HG02678 (cell line): ENCODE results near the gene PLEKHA8.
A peak's percentile ranks its signal among the peaks of the same experiment; 100 is the strongest.

Source experiments
- ATAC-seq: cut with Tn5 transposase; IDR thresholded peaks from one replicate; pipeline ENCODE4 v1.9.1; 2021; ENCODE audit warnings: mild to moderate bottlenecking, moderate library complexity; ENCODE audit not compliant: unreplicated experiment

PLEKHA8 gene

GRCh38 chr7:30022991-30023390 is 5.2 kb upstream of the PLEKHA8 start:
- ATAC-seq: no peak

GRCh38 chr7:30023524-30023923 is 4.7 kb upstream of the PLEKHA8 start:
- no peak for ATAC-seq

GRCh38 chr7:30026229-30027064 is 1.8 kb upstream of the PLEKHA8 start, which contains the start of gene FKBP14:
Gene FKBP14, minus strand, starts transcription at chr7:30026702. Its CDS starts 194 bp downstream, at chr7:30026508.
- ATAC-seq: peak; percentile 77

GRCh38 chr7:30027065-30027456 is 1.2 kb upstream of the PLEKHA8 start:
- ATAC-seq: peak; percentile 22

- ATAC-seq: peak; percentile 1
These were observed 434 bp upstream of the PLEKHA8 start for GRCh38 chr7:30027740-30028215.

GRCh38 chr7:30028749-30029635 is 780 bp downstream of the PLEKHA8 start:
- peak; percentile 10 for ATAC-seq

GRCh38 chr7:30029696-30030095 is 1.5 kb downstream of the PLEKHA8 start:
- no peak for ATAC-seq

- ATAC-seq: no peak
These were observed 4.3 kb downstream of the PLEKHA8 start for GRCh38 chr7:30032310-30033125.

GRCh38 chr7:30034501-30034900 is 6.3 kb downstream of the PLEKHA8 start:
- ATAC-seq: no peak

- ATAC-seq: no peak
These were observed 8.0 kb downstream of the PLEKHA8 start for GRCh38 chr7:30036220-30036619.

GRCh38 chr7:30038196-30038980 is 10.2 kb downstream of the PLEKHA8 start:
- ATAC-seq: no peak

- no peak for ATAC-seq
These were observed 12.7 kb downstream of the PLEKHA8 start for GRCh38 chr7:30040938-30041337.

GRCh38 chr7:30041526-30042269 is 13.5 kb downstream of the PLEKHA8 start:
- ATAC-seq: no peak

- no peak for ATAC-seq
These were observed 18.0 kb downstream of the PLEKHA8 start for GRCh38 chr7:30046127-30046770.

- ATAC-seq: no peak
These were observed 18.9 kb downstream of the PLEKHA8 start for GRCh38 chr7:30047124-30047523.

- no peak for ATAC-seq
These were observed 20.4 kb downstream of the PLEKHA8 start for GRCh38 chr7:30048582-30048981.

- ATAC-seq: no peak
These were observed 21.0 kb downstream of the PLEKHA8 start for GRCh38 chr7:30049173-30049572.

- no peak for ATAC-seq
These were observed 24.9 kb downstream of the PLEKHA8 start for GRCh38 chr7:30053068-30053467.

- no peak for ATAC-seq
These were observed 29.5 kb downstream of the PLEKHA8 start for GRCh38 chr7:30057741-30058140.
